Neural progenitor cell (in vitro differentiated cells): ENCODE measurements around the gene PDILT. TPM values are rescaled to one million over a fixed set of nuclear protein-coding genes. Genes with fewer than 3 reads are reported as not detected.

Source experiments
- DNase-seq: peaks from one replicate; pipeline ENCODE4 v3.0.0-alpha.2; 2016; ENCODE audit warnings: low spot score
- H2AFZ ChIP-seq: fragments of 200-600 bp; sonication (generic); replicated peaks from 2 replicates; pipeline ENCODE4 v1.6.1; 2016; ENCODE audit warnings: antibody characterized with exemption
- H3F3A ChIP-seq: fragments of 200-600 bp; sonication (generic); 2 replicates; pipeline ENCODE4 v1.6.1; 2016; ENCODE audit warnings: antibody characterized with exemption, low read depth
- H3K27ac ChIP-seq: fragments of 200-600 bp; sonication (generic); 2 replicates; pipeline ENCODE4 v1.5.1; 2016; ENCODE audit warnings: mild to moderate bottlenecking
- H3K27me3 ChIP-seq: fragments of 200-600 bp; sonication (generic); 2 replicates; pipeline ENCODE4 v1.6.1; 2016; ENCODE audit warnings: mild to moderate bottlenecking, moderate library complexity
- H3K36me3 ChIP-seq: fragments of 200-600 bp; sonication (generic); 2 replicates; pipeline ENCODE4 v1.5.1; 2016
- H3K4me1 ChIP-seq: fragments of 200-600 bp; sonication (generic); 2 replicates; pipeline ENCODE4 v1.6.1; 2016; ENCODE audit warnings: mixed run types
- H3K4me2 ChIP-seq: fragments of 200-600 bp; sonication (generic); 2 replicates; pipeline ENCODE4 v1.6.1; 2016
- H3K4me3 ChIP-seq: fragments of 200-600 bp; sonication (generic); 2 replicates; pipeline ENCODE4 v1.5.1; 2016
- H3K79me2 ChIP-seq: fragments of 200-600 bp; sonication (generic); 2 replicates; pipeline ENCODE4 v1.6.1; 2016; ENCODE audit warnings: low read depth
- H3K9ac ChIP-seq: fragments of 200-600 bp; sonication (generic); 2 replicates; pipeline ENCODE4 v1.6.1; 2016
- H3K9me3 ChIP-seq: fragments of 200-600 bp; sonication (generic); 2 replicates; pipeline ENCODE4 v1.5.1; 2016; ENCODE audit warnings: low read depth
- H4K20me1 ChIP-seq: fragments of 200-600 bp; sonication (generic); 2 replicates; pipeline ENCODE4 v1.6.1; 2016; ENCODE audit warnings: low read depth
- H3K27ac Mint-ChIP-seq: 3 replicates; pipeline ENCODE4 v1.8.0; 2021; ENCODE audit warnings: mixed read lengths
- H3K27me3 Mint-ChIP-seq: 2 replicates; pipeline ENCODE4 v1.8.0; 2022; ENCODE audit warnings: low read depth, mild to moderate bottlenecking, inconsistent platforms, moderate library complexity, mixed read lengths; ENCODE audit not compliant: insufficient read depth
- H3K36me3 Mint-ChIP-seq: 3 replicates; pipeline ENCODE4 v1.8.0; 2021; ENCODE audit warnings: mixed read lengths
- H3K4me1 Mint-ChIP-seq: 3 replicates; pipeline ENCODE4 v1.8.0; 2021; ENCODE audit warnings: mixed read lengths
- H3K4me3 Mint-ChIP-seq: 3 replicates; pipeline ENCODE4 v1.8.0; 2021; ENCODE audit warnings: mild to moderate bottlenecking, moderate library complexity, mixed read lengths
- H3K9me3 Mint-ChIP-seq: 3 replicates; pipeline ENCODE4 v1.8.0; 2020; ENCODE audit warnings: mixed read lengths
- CTCF ChIP-seq: fragments of 200-600 bp; sonication (generic); IDR thresholded peaks from 2 replicates; pipeline ENCODE4 v1.5.1; 2017; ENCODE audit warnings: antibody characterized with exemption, mild to moderate bottlenecking
- EZH2 ChIP-seq: fragments of 200-600 bp; sonication (generic); IDR thresholded peaks from 2 replicates; pipeline ENCODE4 v1.6.1; 2017; ENCODE audit warnings: antibody characterized with exemption, mild to moderate bottlenecking, moderate library complexity
- EZH2phosphoT487 ChIP-seq: fragments of 200-600 bp; sonication (generic); IDR thresholded peaks from 2 replicates; pipeline ENCODE4 v1.6.1; 2017; ENCODE audit warnings: antibody characterized with exemption
- total RNA-seq: library from RNA; depleted of rRNA; stranded (reverse); fragments of >200 nt; gene quantifications from 2 replicates; pipeline ENCODE4 v1.2.3, GENCODE V29; 2015; ENCODE audit warnings: low replicate concordance

The PDILT gene
- total RNA-seq, 1 donor from 2014 or later, result not detected

GRCh38 chr16:20397468-20398074 is 7.0 kb downstream of the PDILT start:
- no peak overlapping the region for H3K27ac Mint-ChIP-seq
- no peaks in the 10 kb centered on the region for H3K9me3 Mint-ChIP-seq
- H3K79me2 ChIP-seq, result no peaks in the 10 kb centered on the region
- H3K4me2 ChIP-seq, result no peak overlapping the region
- no peaks in the 10 kb centered on the region for H3K27me3 ChIP-seq
- H3K4me3 ChIP-seq, result no peak overlapping the region
- H4K20me1 ChIP-seq, result no peaks in the 10 kb centered on the region
- DNase-seq, result no peak
- H3K4me1 Mint-ChIP-seq, result peaks cover 30% of the 10 kb centered on the region
- H3K9me3 ChIP-seq, result no peaks in the 10 kb centered on the region
- no peaks in the 10 kb centered on the region for H3K4me1 ChIP-seq
- H3K36me3 Mint-ChIP-seq, result no peaks in the 10 kb centered on the region
- no peaks in the 10 kb centered on the region for H3F3A ChIP-seq
- TF ChIP-seq CTCF, result no peak
- TF ChIP-seq EZH2phosphoT487, result no peak
- TF ChIP-seq EZH2, result no peak
- no peaks in the 10 kb centered on the region for H3K36me3 ChIP-seq
- H3K27me3 Mint-ChIP-seq, result peaks cover 4% of the 10 kb centered on the region
- H3K4me3 Mint-ChIP-seq, result no peak overlapping the region
- no peak overlapping the region for H3K27ac ChIP-seq
- no peak overlapping the region for H2AFZ ChIP-seq
- no peak overlapping the region for H3K9ac ChIP-seq

- Histone ChIP-seq H3K27me3 (no peaks in the 10 kb centered on the region), H3K4me3 (no peak overlapping the region), H2AFZ (no peak overlapping the region), H3K79me2 (no peaks in the 10 kb centered on the region), H3K9me3 (no peaks in the 10 kb centered on the region), H3K4me2 (no peak overlapping the region), H3K27ac (no peak overlapping the region), H4K20me1 (no peaks in the 10 kb centered on the region), H3F3A (no peaks in the 10 kb centered on the region), H3K36me3 (no peaks in the 10 kb centered on the region), H3K9ac (no peak overlapping the region), H3K4me1 (no peaks in the 10 kb centered on the region)
- no peak for DNase-seq
- Mint-ChIP-seq H3K36me3 (no peaks in the 10 kb centered on the region), H3K4me3 (no peak overlapping the region), H3K4me1 (peaks cover 29% of the 10 kb centered on the region), H3K9me3 (no peaks in the 10 kb centered on the region), H3K27ac (no peak overlapping the region), H3K27me3 (peaks cover 4% of the 10 kb centered on the region)
- no peak for TF ChIP-seq EZH2
- no peak for TF ChIP-seq CTCF
- no peak for TF ChIP-seq EZH2phosphoT487
Measured at GRCh38 chr16:20396846-20397467, 7.6 kb downstream of the PDILT start.

- H3K4me1 Mint-ChIP-seq, result peaks cover 26% of the 10 kb centered on the region
- H3K9me3 ChIP-seq, result no peaks in the 10 kb centered on the region
Measured at GRCh38 chr16:20395946-20396345, 8.6 kb downstream of the PDILT start.

More at GRCh38 chr16:20395946-20396345, 8.6 kb downstream of the PDILT start:
- no peak overlapping the region for H3K4me3 Mint-ChIP-seq
- H3K4me2 ChIP-seq, result no peak overlapping the region
- TF ChIP-seq CTCF (no peak), EZH2phosphoT487 (no peak), EZH2 (no peak)
- H2AFZ ChIP-seq, result no peak overlapping the region
- H3K9ac ChIP-seq, result no peak overlapping the region
- H3K4me1 ChIP-seq, result no peaks in the 10 kb centered on the region
- H4K20me1 ChIP-seq, result no peaks in the 10 kb centered on the region
- H3K27me3 Mint-ChIP-seq, result peaks cover 4% of the 10 kb centered on the region
- no peak overlapping the region for H3K27ac ChIP-seq
- H3K27ac Mint-ChIP-seq, result no peak overlapping the region
- H3K4me3 ChIP-seq, result no peak overlapping the region
- no peak for DNase-seq
- H3K9me3 Mint-ChIP-seq, result no peaks in the 10 kb centered on the region
- no peaks in the 10 kb centered on the region for H3K36me3 ChIP-seq
- H3K27me3 ChIP-seq, result no peaks in the 10 kb centered on the region
- H3F3A ChIP-seq, result no peaks in the 10 kb centered on the region
- H3K36me3 Mint-ChIP-seq, result no peaks in the 10 kb centered on the region
- H3K79me2 ChIP-seq, result no peaks in the 10 kb centered on the region
